Effector memory CD4-positive, alpha-beta T cell (primary cell): Measurements from ENCODE around the gene SENP3.

Experiments
- DNase-seq, 3 donors: peaks; one replicate each; pipeline ENCODE4 v3.0.0-alpha.2; 2020
- H3K27ac ChIP-seq: 2 replicates; pipeline ENCODE4 v1.7.0; 2013; ENCODE audit warnings: mild to moderate bottlenecking, low read length, moderate library complexity; ENCODE audit not compliant: insufficient read depth, poor library complexity, severe bottlenecking
- H3K27me3 ChIP-seq: replicated peaks from 2 replicates; pipeline ENCODE4 v1.7.0; 2013; ENCODE audit warnings: mild to moderate bottlenecking, low read length; ENCODE audit not compliant: insufficient read depth, control insufficient read depth, poor library complexity, severe bottlenecking
- H3K36me3 ChIP-seq: 2 replicates; pipeline ENCODE4 v1.7.0; 2013; ENCODE audit warnings: mild to moderate bottlenecking, low read length, moderate library complexity; ENCODE audit not compliant: control insufficient read depth, insufficient read depth
- H3K4me1 ChIP-seq: 2 replicates; pipeline ENCODE4 v1.7.0; 2013; ENCODE audit warnings: low read length, mild to moderate bottlenecking; ENCODE audit not compliant: control insufficient read depth, insufficient read depth, poor library complexity, severe bottlenecking
- H3K4me3 ChIP-seq: 2 replicates; pipeline ENCODE4 v1.7.0; 2013; ENCODE audit warnings: low read length, low read depth, mild to moderate bottlenecking; ENCODE audit not compliant: insufficient read depth, poor library complexity, severe bottlenecking
- H3K9me3 ChIP-seq: 2 replicates; pipeline ENCODE4 v1.7.0; 2013; ENCODE audit warnings: mild to moderate bottlenecking, low read length, moderate library complexity; ENCODE audit not compliant: control insufficient read depth

Gene SENP3

DNA sequence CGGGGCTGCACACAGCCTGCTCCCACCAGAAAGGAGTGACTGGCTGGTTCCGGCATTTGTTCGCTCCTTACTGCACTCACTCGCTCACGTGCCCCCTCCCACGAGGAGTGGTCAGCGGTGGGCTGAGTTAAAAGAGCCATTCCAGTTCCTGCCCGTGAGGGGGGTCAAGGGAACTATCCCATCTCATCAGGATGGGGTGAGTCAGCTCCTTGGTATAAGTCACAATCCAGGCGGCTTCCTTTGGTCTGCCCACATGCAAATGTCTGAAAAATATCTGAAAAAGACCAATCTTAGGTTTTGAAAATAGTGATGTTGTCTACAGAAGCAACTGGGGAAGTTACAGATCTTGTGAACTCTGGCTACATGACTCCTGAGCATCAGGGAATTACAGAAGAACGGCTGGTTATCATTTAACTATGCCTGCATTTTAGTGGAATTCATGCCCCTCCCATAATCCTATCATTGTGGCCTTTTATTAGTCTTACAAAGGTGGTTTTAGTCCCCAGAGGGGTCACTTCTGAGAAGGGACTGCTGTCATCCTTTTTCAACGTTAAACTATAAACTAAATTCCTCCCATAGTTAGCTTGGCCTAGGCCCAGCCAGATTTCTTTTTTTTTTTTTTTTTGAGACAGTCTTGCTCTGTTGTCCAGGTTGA lies 22.7 kb upstream of the SENP3 start:
- Histone ChIP-seq H3K4me1 (no peaks in the 10 kb centered on the region), H3K36me3 (no peaks in the 10 kb centered on the region), H3K27ac (no peak overlapping the region), H3K27me3 (no peaks in the 10 kb centered on the region), H3K9me3 (no peaks in the 10 kb centered on the region), H3K4me3 (no peak overlapping the region)
- no peak for DNase-seq

DNA sequence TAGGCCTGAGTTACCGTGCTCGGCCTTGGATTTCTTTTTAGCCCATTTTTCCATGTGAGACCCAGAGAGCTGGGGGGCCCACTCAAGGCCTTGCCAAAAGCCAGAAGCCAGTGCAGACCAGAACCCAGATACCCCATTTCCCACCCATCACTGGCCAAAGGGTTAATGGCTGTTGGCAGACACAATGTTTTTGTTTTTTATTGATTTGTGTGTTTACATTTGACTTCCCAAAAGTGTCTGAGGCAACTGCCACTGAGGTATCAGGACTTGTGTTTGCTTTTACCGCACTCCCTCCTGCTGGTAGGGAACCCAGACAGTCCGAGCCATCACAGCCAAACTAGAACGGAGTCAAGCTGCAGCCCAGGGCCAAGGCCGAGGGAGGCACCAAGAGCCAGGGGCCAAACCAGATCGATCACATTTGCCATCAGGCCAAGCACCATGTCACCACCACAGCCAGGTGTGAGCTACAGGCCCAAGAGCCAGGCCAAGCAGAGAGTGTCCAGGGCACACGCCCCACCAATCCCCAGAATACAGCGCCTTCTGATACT lies 20.6 kb upstream of the SENP3 start:
- no peak overlapping the region for H3K27ac ChIP-seq
- H3K4me1 ChIP-seq: no peaks in the 10 kb centered on the region
- H3K4me3 ChIP-seq: no peak overlapping the region
- H3K27me3 ChIP-seq: no peaks in the 10 kb centered on the region
- DNase-seq: no peak
- no peaks in the 10 kb centered on the region for H3K9me3 ChIP-seq
- H3K36me3 ChIP-seq: no peaks in the 10 kb centered on the region

DNA sequence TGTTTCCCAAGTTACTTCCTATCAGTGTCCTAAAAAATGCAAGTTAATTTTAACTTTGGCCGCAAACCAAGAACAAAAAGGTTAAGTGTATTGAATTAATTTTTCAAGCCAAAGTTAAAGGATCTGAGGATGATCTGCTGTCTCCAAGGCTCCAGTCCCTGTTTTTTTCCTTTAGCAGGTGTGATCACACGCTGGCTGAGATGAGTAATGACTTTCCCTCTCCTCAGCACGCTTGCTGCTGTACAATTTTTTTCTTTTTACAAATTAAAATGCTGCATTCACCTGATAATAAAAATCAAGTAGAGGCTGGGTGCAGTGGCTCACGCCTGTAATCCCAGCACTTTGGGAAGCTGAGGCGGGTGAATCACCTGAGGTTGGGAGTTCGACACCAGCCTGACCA lies 16.8 kb upstream of the SENP3 start:
- H3K4me1 ChIP-seq: peaks cover 16% of the 10 kb centered on the region
- H3K27me3 ChIP-seq: no peaks in the 10 kb centered on the region
- H3K36me3 ChIP-seq: no peaks in the 10 kb centered on the region
- no peak overlapping the region for H3K27ac ChIP-seq
- no peaks in the 10 kb centered on the region for H3K9me3 ChIP-seq
- no peak overlapping the region for H3K4me3 ChIP-seq
- no peak for DNase-seq

- Histone ChIP-seq H3K27ac (peak within 1 kb of the TSS; percentile 78), H3K9me3 (no peaks in the 10 kb centered on the region), H3K27me3 (no peaks in the 10 kb centered on the region), H3K4me3 (peak within 1 kb of the TSS; percentile 80), H3K4me1 (peaks cover 45% of the 10 kb centered on the region), H3K36me3 (no peaks in the 10 kb centered on the region)
- peak; percentile 33 to 43 (median 33) for DNase-seq
Measured at GRCh38 chr17:7548585-7549400, 12.9 kb upstream of the SENP3 start, which contains the start of gene TNFSF12. Gene TNFSF12, plus strand, starts transcription at chr17:7549058. Its CDS starts 96 bp downstream, at chr17:7549154.

GRCh38 chr17:7549401-7550055 lies 12.2 kb upstream of the SENP3 start:
- Histone ChIP-seq H3K27me3 (no peaks in the 10 kb centered on the region), H3K27ac (peak overlapping the region; percentile 78), H3K36me3 (no peaks in the 10 kb centered on the region), H3K4me3 (peak overlapping the region; percentile 80), H3K9me3 (no peaks in the 10 kb centered on the region), H3K4me1 (peaks cover 50% of the 10 kb centered on the region)
- DNase-seq: peak in 1 of 3 donors; percentile 16

- no peaks in the 10 kb centered on the region for H3K27me3 ChIP-seq
- no peak for DNase-seq
- H3K4me3 ChIP-seq: no peak overlapping the region
- H3K36me3 ChIP-seq: no peaks in the 10 kb centered on the region
- H3K9me3 ChIP-seq: no peaks in the 10 kb centered on the region
- peaks cover 50% of the 10 kb centered on the region for H3K4me1 ChIP-seq
- H3K27ac ChIP-seq: peak overlapping the region; percentile 78
Measured at GRCh38 chr17:7550344-7550743, 11.4 kb upstream of the SENP3 start.

GRCh38 chr17:7551396-7551795 lies 10.3 kb upstream of the SENP3 start:
- Histone ChIP-seq H3K27ac (no peak overlapping the region), H3K9me3 (no peaks in the 10 kb centered on the region), H3K4me1 (peaks cover 50% of the 10 kb centered on the region), H3K36me3 (no peaks in the 10 kb centered on the region), H3K4me3 (no peak overlapping the region), H3K27me3 (no peaks in the 10 kb centered on the region)
- no peak for DNase-seq

DNA sequence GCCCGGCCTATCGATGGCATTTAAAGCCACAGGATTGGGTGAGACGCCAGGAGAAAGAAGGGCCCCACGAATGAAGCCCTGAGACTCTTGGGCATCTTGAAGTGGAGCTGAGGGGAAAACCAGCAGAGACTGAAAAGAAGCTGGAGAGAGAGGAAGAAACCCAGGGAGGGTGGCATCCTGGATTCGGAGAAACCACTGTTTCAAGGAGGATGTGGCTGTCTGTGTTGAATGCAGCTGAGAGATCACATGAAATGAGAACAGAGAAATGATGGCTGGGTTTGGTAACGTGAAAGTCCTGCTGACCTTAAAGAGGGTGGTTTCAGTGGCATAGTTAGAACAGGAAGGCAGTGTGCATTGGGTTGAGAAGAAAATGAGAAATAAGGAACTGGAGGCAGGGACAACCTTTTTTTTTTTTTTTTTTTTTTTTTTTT lies 9.1 kb upstream of the SENP3 start:
- H3K27me3 ChIP-seq: no peaks in the 10 kb centered on the region
- no peak overlapping the region for H3K4me3 ChIP-seq
- peaks cover 53% of the 10 kb centered on the region for H3K4me1 ChIP-seq
- DNase-seq: peak in 2 of 3 donors; percentile 11 to 21
- peaks cover 6% of the 10 kb centered on the region for H3K36me3 ChIP-seq
- H3K27ac ChIP-seq: peak overlapping the region; percentile 42
- no peaks in the 10 kb centered on the region for H3K9me3 ChIP-seq

GRCh38 chr17:7553356-7553755 lies 8.4 kb upstream of the SENP3 start:
- no peaks in the 10 kb centered on the region for H3K9me3 ChIP-seq
- H3K27ac ChIP-seq: peak overlapping the region; percentile 19
- peaks cover 50% of the 10 kb centered on the region for H3K4me1 ChIP-seq
- no peak for DNase-seq
- H3K4me3 ChIP-seq: no peak overlapping the region
- H3K27me3 ChIP-seq: no peaks in the 10 kb centered on the region
- peaks cover 6% of the 10 kb centered on the region for H3K36me3 ChIP-seq
